Skeletal muscle satellite cell (primary cell): Measurements from ENCODE around the gene PLAC9.

Experiments
- H3K27me3 ChIP-seq: 2 replicates; pipeline ENCODE4 v1.7.0; 2013; ENCODE audit warnings: low read length; ENCODE audit not compliant: control insufficient read depth, insufficient read depth
- H3K36me3 ChIP-seq: 2 replicates; pipeline ENCODE4 v1.7.0; 2013; ENCODE audit warnings: mild to moderate bottlenecking, control low read depth, low read length; ENCODE audit not compliant: insufficient read depth
- H3K4me1 ChIP-seq: 2 replicates; pipeline ENCODE4 v1.7.0; 2013; ENCODE audit warnings: low read length; ENCODE audit not compliant: control insufficient read depth, insufficient read depth
- H3K4me2 ChIP-seq: 2 replicates; pipeline ENCODE4 v1.7.0; 2013; ENCODE audit warnings: mild to moderate bottlenecking, low read length
- H3K4me3 ChIP-seq: 2 replicates; pipeline ENCODE4 v1.7.0; 2013; ENCODE audit warnings: low read length
- H3K9ac ChIP-seq: 2 replicates; pipeline ENCODE4 v1.7.0; 2013; ENCODE audit warnings: mild to moderate bottlenecking, low read depth, low read length, moderate library complexity
- H3K9me3 ChIP-seq: replicated peaks from 2 replicates; pipeline ENCODE4 v1.7.0; 2013; ENCODE audit warnings: mild to moderate bottlenecking, control low read depth, low read length

The PLAC9 gene

DNA sequence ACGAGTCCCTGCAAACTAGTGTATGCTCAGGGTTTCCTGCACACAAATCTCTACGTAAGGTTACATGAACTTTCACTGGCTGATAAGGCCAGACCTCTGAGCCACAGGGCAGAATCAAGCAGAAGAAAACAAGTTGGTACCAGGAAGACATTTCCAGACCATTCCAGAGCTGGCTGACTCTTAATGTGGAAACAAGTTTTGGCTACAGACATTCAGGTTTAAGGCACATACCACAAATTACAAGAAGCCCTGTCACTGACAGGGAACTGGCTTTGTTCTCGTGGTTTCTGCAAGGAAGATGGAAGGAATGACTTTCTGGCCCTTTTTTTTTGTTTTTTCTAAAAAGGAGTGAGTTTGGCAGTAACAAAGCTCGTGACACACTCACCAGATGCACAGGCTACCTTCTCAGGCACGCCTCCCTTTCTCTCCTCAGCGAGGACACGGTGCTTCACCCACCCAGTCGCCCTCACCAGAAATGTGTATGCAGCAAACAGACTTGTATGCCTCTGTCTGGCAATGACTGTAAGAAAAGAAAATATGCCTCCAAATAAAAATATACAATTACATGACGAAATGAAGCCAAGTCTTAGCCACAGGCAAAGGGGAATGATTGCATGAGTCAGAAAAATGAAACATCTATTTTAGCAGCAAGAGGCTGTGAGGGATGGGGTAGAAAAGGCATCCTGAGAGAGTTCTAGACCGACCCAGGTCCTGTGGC lies 22.6 kb downstream of the PLAC9 start:
- peak overlapping the region; percentile 61 for H3K4me2 ChIP-seq
- no peaks in the 10 kb centered on the region for H3K27me3 ChIP-seq
- H3K4me1 ChIP-seq, result peaks cover 44% of the 10 kb centered on the region
- H3K9ac ChIP-seq, result peak overlapping the region; percentile 58
- peaks cover 62% of the 10 kb centered on the region for H3K36me3 ChIP-seq
- no peaks in the 10 kb centered on the region for H3K9me3 ChIP-seq
- H3K4me3 ChIP-seq, result peak overlapping the region; percentile 31

DNA sequence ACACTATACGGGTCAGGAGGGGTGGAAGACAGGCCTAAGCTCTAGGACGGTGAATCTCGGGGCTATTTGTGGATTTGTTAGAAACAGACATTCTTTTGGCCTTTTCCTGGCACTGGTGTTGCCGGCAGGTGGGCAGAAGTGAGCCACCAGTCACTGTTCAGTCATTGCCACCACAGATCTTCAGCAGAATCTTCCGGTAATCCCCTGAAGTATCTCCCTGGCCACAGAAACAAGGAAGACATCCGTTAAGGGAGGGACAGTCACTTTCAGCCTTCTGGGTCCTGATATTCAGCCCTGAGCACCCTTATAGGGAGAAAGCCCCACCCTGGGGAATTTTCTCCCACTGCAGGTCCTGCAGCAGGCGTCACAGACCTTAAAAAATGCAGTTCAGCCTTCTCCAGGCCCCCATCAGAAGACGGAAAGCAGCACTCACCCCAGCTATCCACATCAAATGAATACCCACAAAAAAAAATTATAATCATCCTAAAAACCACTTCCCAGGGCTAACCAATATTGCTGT lies 23.2 kb downstream of the PLAC9 start:
- H3K27me3 ChIP-seq, result no peaks in the 10 kb centered on the region
- no peaks in the 10 kb centered on the region for H3K9me3 ChIP-seq
- peaks cover 60% of the 10 kb centered on the region for H3K36me3 ChIP-seq
- H3K4me3 ChIP-seq, result no peak overlapping the region
- H3K4me2 ChIP-seq, result peak overlapping the region; percentile 61
- H3K4me1 ChIP-seq, result peaks cover 44% of the 10 kb centered on the region
- peak overlapping the region; percentile 58 for H3K9ac ChIP-seq

DNA sequence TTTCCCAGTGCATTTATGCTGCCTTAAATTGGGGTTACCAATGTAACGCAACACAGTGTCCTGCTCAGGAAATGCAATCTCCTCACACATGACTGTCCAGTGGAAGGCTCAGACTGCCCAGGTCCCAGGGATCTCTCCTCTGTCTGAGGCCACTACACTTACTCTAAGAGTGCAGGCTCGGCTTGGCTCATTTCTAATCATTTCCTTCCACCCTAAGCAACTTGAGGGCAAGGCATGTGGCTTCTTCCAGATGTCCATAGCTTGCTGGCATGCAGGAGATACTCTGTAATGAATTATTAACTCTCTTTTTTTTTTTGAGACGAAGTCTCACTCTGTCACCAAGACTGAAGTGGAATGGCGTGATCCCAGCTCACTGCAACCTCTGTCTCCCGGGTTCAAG lies 23.7 kb downstream of the PLAC9 start:
- Histone ChIP-seq H3K4me3 (no peak overlapping the region), H3K4me2 (no peak overlapping the region), H3K4me1 (peaks cover 44% of the 10 kb centered on the region), H3K36me3 (peaks cover 58% of the 10 kb centered on the region), H3K27me3 (no peaks in the 10 kb centered on the region), H3K9me3 (no peaks in the 10 kb centered on the region), H3K9ac (peak overlapping the region; percentile 58)

DNA sequence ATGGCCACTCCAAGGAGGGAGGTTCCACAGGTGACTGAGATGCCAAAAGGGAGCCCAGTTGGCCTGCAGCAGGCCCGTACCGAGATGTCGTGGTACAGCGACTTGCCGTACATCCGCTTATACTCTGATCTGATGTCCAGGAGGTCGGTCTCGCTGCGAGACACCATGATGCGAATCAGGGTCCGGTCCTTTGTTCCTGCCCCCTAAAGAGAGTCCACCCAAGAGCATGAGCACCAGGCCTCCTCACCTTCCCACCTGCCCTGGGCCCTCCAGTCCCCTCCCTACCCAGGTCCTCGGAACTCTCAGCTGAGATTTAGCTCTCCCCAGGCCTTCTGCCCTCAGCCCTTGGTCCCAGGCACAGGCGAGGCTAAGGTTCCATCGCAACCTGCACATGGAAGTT lies 25.0 kb downstream of the PLAC9 start:
- H3K4me3 ChIP-seq, result no peak overlapping the region
- peaks cover 44% of the 10 kb centered on the region for H3K4me1 ChIP-seq
- H3K4me2 ChIP-seq, result no peak overlapping the region
- no peaks in the 10 kb centered on the region for H3K27me3 ChIP-seq
- peaks cover 59% of the 10 kb centered on the region for H3K36me3 ChIP-seq
- H3K9ac ChIP-seq, result no peak overlapping the region
- no peaks in the 10 kb centered on the region for H3K9me3 ChIP-seq

DNA sequence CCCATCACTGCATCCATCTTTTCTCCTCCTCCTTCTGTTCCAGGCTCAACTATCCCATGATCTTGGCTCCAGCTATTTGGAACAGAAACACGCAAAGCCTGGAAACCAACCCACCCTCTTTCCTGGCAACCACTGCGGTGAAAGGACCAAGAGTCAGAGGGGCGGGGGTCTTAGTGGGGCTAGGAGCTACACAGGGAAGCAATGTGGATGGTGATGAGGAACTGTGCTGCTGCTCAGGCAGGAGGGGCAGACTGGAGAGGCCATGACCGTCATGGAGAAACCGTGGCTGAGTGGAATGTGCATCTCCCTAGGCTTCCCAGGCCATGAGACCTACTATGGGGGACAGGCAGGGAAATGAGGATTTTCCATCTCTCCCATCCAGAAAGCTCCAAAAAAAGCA lies 25.6 kb downstream of the PLAC9 start:
- H3K36me3 ChIP-seq, result peaks cover 59% of the 10 kb centered on the region
- peak overlapping the region; percentile 17 for H3K4me2 ChIP-seq
- H3K9me3 ChIP-seq, result no peaks in the 10 kb centered on the region
- no peaks in the 10 kb centered on the region for H3K27me3 ChIP-seq
- H3K9ac ChIP-seq, result peak overlapping the region; percentile 2
- peaks cover 48% of the 10 kb centered on the region for H3K4me1 ChIP-seq
- H3K4me3 ChIP-seq, result no peak overlapping the region

DNA sequence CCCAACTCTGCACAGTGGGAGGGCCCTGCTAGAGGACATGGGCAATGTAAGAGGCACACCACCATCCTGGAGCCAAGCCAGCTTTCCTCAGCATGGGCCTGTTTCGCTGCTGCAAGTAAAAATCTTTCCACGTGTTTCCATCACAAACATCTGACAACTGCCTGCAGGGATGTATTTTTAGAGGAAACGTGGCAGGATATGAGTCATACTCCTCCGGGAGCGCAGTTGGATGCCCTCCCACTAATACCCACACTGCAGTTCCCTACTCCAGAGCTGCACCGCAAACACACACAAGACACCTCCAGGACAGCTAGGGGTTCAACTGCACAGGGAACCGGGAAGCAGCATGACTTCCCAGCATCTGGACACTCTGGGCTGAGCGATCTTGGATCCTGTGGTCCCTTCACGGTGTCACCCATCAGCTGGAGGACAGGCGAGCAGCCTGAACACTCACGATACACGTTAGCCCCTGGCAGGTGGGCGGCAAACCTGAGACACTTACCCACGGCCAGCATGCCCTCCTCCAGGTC lies 26.1 kb downstream of the PLAC9 start:
- H3K9ac ChIP-seq, result peak overlapping the region; percentile 13
- peaks cover 58% of the 10 kb centered on the region for H3K36me3 ChIP-seq
- H3K27me3 ChIP-seq, result no peaks in the 10 kb centered on the region
- H3K9me3 ChIP-seq, result no peaks in the 10 kb centered on the region
- H3K4me1 ChIP-seq, result peaks cover 53% of the 10 kb centered on the region
- H3K4me3 ChIP-seq, result peak overlapping the region; percentile 33
- H3K4me2 ChIP-seq, result peak overlapping the region; percentile 69

DNA sequence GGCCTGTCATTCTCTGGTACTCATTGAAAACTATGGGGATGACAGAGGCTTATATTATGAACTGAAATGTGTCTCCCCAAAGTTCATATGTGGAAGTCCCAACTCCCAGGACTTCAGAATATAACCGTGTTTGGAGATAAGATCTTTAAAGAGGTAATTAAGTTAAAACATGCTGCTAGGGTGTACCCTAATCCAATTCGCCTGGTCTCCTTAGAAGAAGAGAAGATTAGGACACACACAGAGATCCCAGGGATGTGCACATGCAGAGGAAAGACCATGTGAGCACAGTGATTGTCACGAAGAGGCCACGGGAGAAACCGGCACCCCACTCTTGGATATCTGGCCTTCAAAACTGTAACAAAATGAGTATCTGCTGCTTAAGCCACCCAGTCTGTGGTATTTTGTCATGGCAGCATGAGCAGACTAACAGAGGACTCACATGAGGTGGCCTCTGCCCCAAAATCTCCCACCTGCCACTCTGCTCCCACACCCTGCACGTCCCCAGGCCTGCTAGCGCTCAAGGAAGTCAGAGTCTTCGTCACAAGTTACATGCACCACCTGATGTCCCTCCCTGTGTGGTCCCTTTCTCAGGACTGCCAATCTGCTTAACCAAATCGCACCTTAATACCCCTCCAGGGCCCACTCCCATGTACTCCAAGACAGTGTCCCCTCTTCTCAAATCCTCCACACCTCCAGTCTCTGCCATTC lies 26.8 kb downstream of the PLAC9 start:
- Histone ChIP-seq H3K4me3 (no peak overlapping the region), H3K9ac (peak overlapping the region; percentile 13), H3K36me3 (peaks cover 59% of the 10 kb centered on the region), H3K9me3 (no peaks in the 10 kb centered on the region), H3K4me2 (peak overlapping the region; percentile 69), H3K27me3 (no peaks in the 10 kb centered on the region), H3K4me1 (peaks cover 57% of the 10 kb centered on the region)

DNA sequence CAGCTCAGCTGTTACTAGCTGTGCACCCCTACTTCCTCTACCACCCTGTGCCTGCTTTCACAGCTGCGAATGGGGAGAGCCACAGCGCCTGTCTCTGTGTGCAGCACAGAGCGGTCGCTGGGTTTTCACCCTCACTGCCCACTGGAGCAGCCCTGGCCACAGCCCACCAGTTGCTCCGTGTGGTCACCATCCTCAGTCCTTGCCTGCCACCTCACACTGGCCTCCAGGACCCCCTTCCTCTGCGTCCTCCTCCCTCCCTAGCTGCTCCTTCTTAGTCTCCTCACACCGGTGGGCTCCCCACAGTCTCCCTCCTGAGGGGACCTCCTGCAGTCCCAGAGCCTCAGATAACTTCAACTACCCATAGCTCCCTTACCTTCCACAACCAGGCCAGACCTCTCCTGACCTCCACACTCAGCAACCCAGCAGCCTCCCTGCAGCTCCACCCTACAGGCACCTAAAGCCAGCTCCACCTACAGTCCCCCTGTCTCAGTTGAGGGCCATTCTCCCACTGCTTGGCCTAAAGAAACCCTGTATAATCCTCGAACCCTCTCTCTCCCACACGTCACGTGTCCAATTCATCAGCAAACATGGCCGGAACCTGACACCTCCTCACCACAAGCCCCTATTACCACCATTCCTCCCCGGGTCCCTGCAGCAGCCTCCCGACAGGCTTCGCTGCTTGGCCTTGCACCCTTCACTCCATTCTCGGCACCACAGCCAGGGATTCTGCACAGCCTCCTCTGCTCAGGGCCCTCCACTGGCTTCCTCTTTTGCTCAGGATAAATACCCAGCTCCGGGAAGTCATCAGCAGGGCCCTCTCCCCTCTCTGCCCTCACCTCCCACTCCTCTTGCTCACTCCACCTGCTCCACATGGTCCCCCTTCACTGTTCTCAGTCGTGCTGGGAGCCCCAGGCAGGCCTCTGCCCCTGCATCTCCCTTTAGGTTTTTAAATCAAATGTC lies 28.1 kb downstream of the PLAC9 start:
- Histone ChIP-seq H3K4me1 (peaks cover 56% of the 10 kb centered on the region), H3K4me2 (no peak overlapping the region), H3K27me3 (no peaks in the 10 kb centered on the region), H3K9ac (no peak overlapping the region), H3K4me3 (no peak overlapping the region), H3K36me3 (peaks cover 66% of the 10 kb centered on the region), H3K9me3 (no peaks in the 10 kb centered on the region)

DNA sequence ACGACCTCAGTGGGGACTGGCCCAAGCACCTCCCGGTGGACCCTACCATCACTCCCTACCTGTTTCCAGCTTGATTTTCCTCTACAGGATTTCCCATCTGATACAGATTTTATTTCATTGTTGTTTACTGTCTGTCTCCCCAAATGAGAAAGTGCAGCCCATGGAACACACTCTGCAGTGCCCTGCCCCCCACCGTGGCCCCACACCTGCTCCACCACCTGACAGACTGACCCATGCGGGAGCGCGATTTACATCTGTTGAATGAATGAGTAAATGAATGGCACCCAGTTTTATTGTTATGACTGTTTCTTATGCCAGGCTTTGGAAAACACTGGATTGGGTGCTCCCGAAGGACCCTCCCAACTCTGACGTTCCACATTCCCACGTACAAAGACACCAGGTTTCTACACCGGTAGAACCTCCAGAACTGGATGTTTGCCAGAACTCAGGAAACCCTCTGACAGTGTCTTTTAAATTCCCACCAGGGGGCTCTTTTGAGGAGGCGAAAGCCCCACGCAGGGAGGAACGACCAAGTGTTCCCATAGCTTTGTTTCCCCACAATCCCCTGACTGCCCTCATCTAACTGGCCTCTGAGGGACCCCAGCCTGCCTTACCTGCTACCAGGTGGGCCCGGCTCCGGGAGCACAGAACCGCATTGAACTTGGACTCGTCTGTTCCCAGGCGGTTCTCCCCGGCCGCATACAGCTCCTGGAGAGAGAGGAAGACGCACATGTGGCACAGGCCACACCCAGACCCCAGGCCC lies 29.0 kb downstream of the PLAC9 start:
- peaks cover 58% of the 10 kb centered on the region for H3K4me1 ChIP-seq
- peaks cover 67% of the 10 kb centered on the region for H3K36me3 ChIP-seq
- no peak overlapping the region for H3K4me2 ChIP-seq
- H3K4me3 ChIP-seq, result no peak overlapping the region
- no peak overlapping the region for H3K9ac ChIP-seq
- no peaks in the 10 kb centered on the region for H3K9me3 ChIP-seq
- no peaks in the 10 kb centered on the region for H3K27me3 ChIP-seq

DNA sequence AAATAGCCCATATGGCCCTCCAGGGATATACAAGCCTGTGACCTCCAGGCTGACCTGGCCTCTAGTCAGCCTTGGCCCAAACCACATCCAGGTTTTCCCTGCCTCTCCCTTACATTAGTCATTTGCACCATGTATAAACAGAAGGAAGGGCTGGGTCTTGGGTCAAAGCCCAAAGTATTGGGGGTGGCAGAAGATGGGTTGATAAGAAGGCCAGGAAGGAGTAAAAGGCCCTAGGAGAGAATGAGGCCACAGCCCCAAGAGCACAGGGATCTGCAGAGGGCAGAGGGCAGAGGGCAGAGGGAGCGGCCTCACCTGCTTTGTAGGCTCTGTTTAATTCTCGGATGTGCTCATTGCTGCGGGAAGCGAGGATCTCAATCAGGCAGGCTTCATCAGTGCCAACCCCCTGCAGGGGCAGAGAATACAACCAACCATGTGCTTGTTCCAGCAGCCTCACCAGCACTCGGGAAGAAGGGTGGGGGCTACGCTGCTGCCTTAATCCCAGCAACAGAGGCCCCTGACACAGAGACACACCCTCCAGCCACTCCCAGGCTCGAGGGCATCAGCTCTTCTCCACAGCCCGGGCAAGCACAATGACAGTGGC lies 31.3 kb downstream of the PLAC9 start:
- H3K4me3 ChIP-seq, result no peak overlapping the region
- H3K9me3 ChIP-seq, result no peaks in the 10 kb centered on the region
- H3K9ac ChIP-seq, result no peak overlapping the region
- H3K4me2 ChIP-seq, result peak overlapping the region; percentile 32
- H3K36me3 ChIP-seq, result peaks cover 53% of the 10 kb centered on the region
- H3K4me1 ChIP-seq, result peaks cover 56% of the 10 kb centered on the region
- H3K27me3 ChIP-seq, result no peaks in the 10 kb centered on the region
